PC-3 (cell line): Measurements from ENCODE around the gene MAZ. TPM values are rescaled to one million over a fixed set of nuclear protein-coding genes. Genes with fewer than 3 reads are reported as not detected.
A peak's percentile ranks its signal among the peaks of the same experiment; 100 is the strongest.

Experiments
- ATAC-seq: fragments of 200-7000 bp; cut with Tn5 transposase; 2 replicates; pipeline ENCODE4 v1.9.1; 2020; ENCODE audit warnings: mild to moderate bottlenecking, moderate library complexity
- BruUV-seq: library from RNA; stranded (reverse); fragments of 400-500 nt; replicated peaks from 2 replicates; lab custom pipeline; 2021; lab: Mats Ljungman, UMichigan
- CTCF ChIA-PET: fragments of 300-600 bp; sonication (Branson Sonifier 250); formaldehyde crosslinking; loops from one replicate; lab custom pipeline; 2022; ENCODE audit warnings: antibody characterized with exemption; lab: Charles Lee
- POLR2A ChIA-PET: fragments of 300-600 bp; sonication (Branson Sonifier 250); formaldehyde crosslinking; loops from one replicate; lab custom pipeline; 2022; ENCODE audit warnings: antibody characterized with exemption; ENCODE audit not compliant: unreplicated experiment; lab: Charles Lee
- DNase-seq: peaks from one replicate; pipeline ENCODE4 v3.0.0-alpha.2; 2015
- H2AFZ ChIP-seq: fragments of 300-600 bp; sonication (generic); 2 replicates; pipeline ENCODE4 v1.6.0; 2016; ENCODE audit warnings: antibody characterized with exemption, low read length
- H3F3A ChIP-seq: fragments of 300-600 bp; sonication (generic); one replicate; pipeline ENCODE4 v1.6.0; 2017; ENCODE audit warnings: antibody characterized with exemption, low read length, control low read depth, mild to moderate bottlenecking; ENCODE audit not compliant: unreplicated experiment
- H3K27ac ChIP-seq: fragments of 300-600 bp; sonication (generic); 2 replicates; pipeline ENCODE4 v1.5.1; 2016; ENCODE audit warnings: mild to moderate bottlenecking, low read length
- H3K27me3 ChIP-seq: fragments of 300-600 bp; sonication (generic); 2 replicates; pipeline ENCODE4 v1.6.1; 2016; ENCODE audit warnings: low read length, mixed read lengths
- H3K36me3 ChIP-seq: fragments of 300-600 bp; sonication (generic); 2 replicates; pipeline ENCODE4 v1.6.1; 2016; ENCODE audit warnings: low read depth, mixed run types, low read length, mixed read lengths
- H3K4me1 ChIP-seq: fragments of 300-600 bp; sonication (generic); 2 replicates; pipeline ENCODE4 v1.5.1; 2016; ENCODE audit warnings: low read length; ENCODE audit not compliant: insufficient read depth
- H3K4me2 ChIP-seq: fragments of 300-600 bp; sonication (generic); 2 replicates; pipeline ENCODE4 v1.6.0; 2016; ENCODE audit warnings: low read length
- H3K4me3 ChIP-seq: fragments of 300-600 bp; sonication (generic); 2 replicates; pipeline ENCODE4 v1.5.1; 2016; ENCODE audit warnings: mild to moderate bottlenecking, low read length, mixed read lengths
- H3K79me2 ChIP-seq: fragments of 300-600 bp; sonication (generic); 2 replicates; pipeline ENCODE4 v1.6.1; 2017; ENCODE audit warnings: low read length, mixed read lengths
- H3K9ac ChIP-seq: fragments of 300-600 bp; sonication (generic); 2 replicates; pipeline ENCODE4 v1.6.0; 2016; ENCODE audit warnings: mild to moderate bottlenecking, low read length
- H3K9me2 ChIP-seq: fragments of 300-600 bp; sonication (generic); replicated peaks from 2 replicates; pipeline ENCODE4 v1.6.1; 2016; ENCODE audit warnings: mixed run types, low read length, mixed read lengths
- H3K9me3 ChIP-seq: fragments of 300-600 bp; sonication (generic); 2 replicates; pipeline ENCODE4 v1.6.1; 2016; ENCODE audit warnings: low read length, mixed read lengths
- H4K20me1 ChIP-seq: fragments of 300-600 bp; sonication (generic); 2 replicates; pipeline ENCODE4 v1.6.1; 2016; ENCODE audit warnings: low read length, mixed read lengths
- CTCF ChIP-seq: fragments of 300-600 bp; sonication (generic); conservative IDR thresholded peaks from 2 replicates; pipeline ENCODE4 v1.5.1; 2017; ENCODE audit warnings: antibody characterized with exemption, low read depth, mild to moderate bottlenecking, low read length
- EZH2 ChIP-seq: fragments of 300-600 bp; sonication (generic); IDR thresholded peaks from one replicate; pipeline ENCODE4 v1.6.1; 2017; ENCODE audit warnings: antibody characterized with exemption, mild to moderate bottlenecking, low read length; ENCODE audit not compliant: unreplicated experiment
- EZH2phosphoT487 ChIP-seq: fragments of 300-600 bp; sonication (generic); IDR thresholded peaks from 2 replicates; pipeline ENCODE4 v1.6.1; 2018; ENCODE audit warnings: mild to moderate bottlenecking, antibody characterized with exemption, low read length, borderline replicate concordance
- intact Hi-C: fragments of 100-400 bp; cut with micrococcal nuclease; formaldehyde crosslinking; loops from 2 replicates; pipeline ENCODE4 v1.9.0; 2023
- total RNA-seq: library from RNA; depleted of rRNA; stranded (reverse); fragments of >200 nt; gene quantifications from 2 replicates; pipeline ENCODE4 v1.2.3, GENCODE V29; 2014

The MAZ gene
- total RNA-seq, 1 experiment from 2014 or later: 279 TPM

- Histone ChIP-seq H3K79me2 (peaks cover 35% of the 10 kb centered on the region), H3K9me2 (no peaks in the 10 kb centered on the region), H3K4me3 (peak overlapping the region; percentile 83), H3K9ac (peak overlapping the region; percentile 83), H3K27ac (peak overlapping the region; percentile 73), H2AFZ (peak overlapping the region; percentile 61; the same call in 1 of the 2 replicates), H3F3A (no peaks in the 10 kb centered on the region), H3K4me1 (peaks cover 39% of the 10 kb centered on the region), H3K9me3 (no peaks in the 10 kb centered on the region), H3K27me3 (no peaks in the 10 kb centered on the region), H4K20me1 (0 out of 2 replicates have a peak, but pooled peaks cover 6% of the 10 kb centered on the region), H3K4me2 (peak overlapping the region; percentile 97), H3K36me3 (no peaks in the 10 kb centered on the region; the same call in 1 of the 2 replicates)
- intact Hi-C loops: loop anchor here (5.0 kb wide), 1 partner anchor 106 kb away; no protein-coding TSS in a partner anchor
- BruUV-seq: no TSS peak
- TF ChIP-seq EZH2 (no peak), CTCF (no peak), EZH2phosphoT487 (no peak)
- ChIA-PET POLR2A (interaction anchor here (1.0 kb wide), 1 partner anchor 11 kb away, joined by 3 read pairs; no protein-coding TSS in a partner anchor), CTCF (interaction anchor here (0.9 to 1.2 kb wide), 3 partner anchors 8 to 107 kb away, joined by 3 to 9 read pairs (median 4); partner anchors contain the start of genes PAGR1 and SEZ6L2)
- DNase-seq (no peak), ATAC-seq (no peak)
Observed at GRCh38 chr16:29808219-29808900, 2.0 kb downstream of the MAZ start.

DNA sequence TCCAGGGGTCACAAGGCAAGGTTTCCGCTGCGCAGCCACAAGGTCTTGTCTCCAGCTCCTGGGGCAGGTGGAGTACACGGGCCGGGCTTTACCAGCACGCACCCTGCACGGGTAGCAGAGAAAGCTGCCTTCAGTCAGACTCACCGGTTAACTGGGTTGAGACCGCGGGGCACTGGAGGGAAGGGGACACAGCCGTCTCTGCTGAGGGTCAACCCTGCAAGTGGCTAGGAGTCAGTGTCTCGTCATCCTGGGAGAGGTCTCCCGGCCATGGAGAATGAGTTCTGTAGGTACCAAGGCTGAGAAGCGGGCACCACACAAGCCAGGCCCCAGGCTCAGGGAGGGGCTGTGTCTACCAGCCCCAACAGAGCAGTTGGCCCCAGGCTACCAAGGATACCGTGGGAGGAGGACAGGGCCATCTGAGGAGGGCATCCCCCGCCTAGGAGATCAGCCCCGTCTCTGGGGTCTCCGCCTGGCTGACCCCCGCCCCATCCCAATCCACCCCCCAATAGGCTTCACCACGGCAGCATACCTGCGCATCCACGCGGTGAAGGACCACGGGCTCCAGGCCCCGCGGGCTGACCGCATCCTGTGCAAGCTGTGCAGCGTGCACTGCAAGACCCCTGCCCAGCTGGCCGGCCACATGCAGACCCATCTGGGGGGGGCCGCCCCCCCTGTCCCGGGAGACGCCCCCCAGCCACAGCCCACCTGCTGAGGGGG is 2.9 kb downstream of the MAZ start:
- ChIA-PET POLR2A (interaction anchor here (1.0 kb wide), 1 partner anchor 11 kb away, joined by 3 read pairs; no protein-coding TSS in a partner anchor), CTCF (interaction anchor here (0.6 kb wide), 1 partner anchor 30 kb away, joined by 6 read pairs; no protein-coding TSS in a partner anchor)
- Histone ChIP-seq H3K36me3 (no peaks in the 10 kb centered on the region; the same call in 1 of the 2 replicates), H2AFZ (no peak overlapping the region), H3K9me3 (no peaks in the 10 kb centered on the region), H3K4me3 (peak overlapping the region; percentile 83), H3K4me2 (peak overlapping the region; percentile 97), H3K4me1 (peaks cover 39% of the 10 kb centered on the region), H4K20me1 (0 out of 2 replicates have a peak, but pooled peaks cover 6% of the 10 kb centered on the region), H3K27me3 (no peaks in the 10 kb centered on the region), H3F3A (no peaks in the 10 kb centered on the region), H3K79me2 (peaks cover 35% of the 10 kb centered on the region), H3K9ac (peak overlapping the region; percentile 83), H3K27ac (peak overlapping the region; percentile 73; the same call in 1 of the 2 replicates), H3K9me2 (no peaks in the 10 kb centered on the region)
- no peak for ATAC-seq
- TSS peak; percentile 12 for BruUV-seq
- intact Hi-C loops: loop anchor here (5.0 kb wide), 1 partner anchor 107 kb away; no protein-coding TSS in a partner anchor
- TF ChIP-seq EZH2phosphoT487 (no peak), CTCF (no peak), EZH2 (no peak)
- DNase-seq: no peak
